Measurements from ENCODE around the gene NFIA.

GRCh38 chr1:61436491-61437120 is 354.2 kb downstream of the NFIA start:
- TF ChIP-seq CTCF (conservative IDR thresholded peaks at IDR 0.05 in 1 of 2, IDR thresholded peaks at IDR 0.05 in 1 of 2; ENCODE audit: low read depth in 1 of 2, low read length in 2 of 2): no peak
- no peak for TF ChIP-seq EZH2 (IDR thresholded peaks at IDR 0.05; ENCODE audit: low read length, missing control alignments)

Measured in fibroblast of lung (primary cell).